HepG2 (cell line): ENCODE data around the gene CSTPP1. TPM values are rescaled to one million over a fixed set of nuclear protein-coding genes. Genes with fewer than 3 reads are reported as not detected.

Source experiments
- AGO2 ChIP-seq: fragments of 200-400 bp; formaldehyde crosslinking; optimal IDR thresholded peaks from 2 replicates; pipeline ENCODE3; 2017; ENCODE audit warnings: mild to moderate bottlenecking, low read depth, low read length, moderate library complexity
- CHCHD3 ChIP-seq: sonication (generic); formaldehyde crosslinking; IDR thresholded peaks from 2 replicates; pipeline ENCODE4 v1.8.0; 2022; ENCODE audit warnings: mild to moderate bottlenecking, missing genetic modification reagents, moderate library complexity
- HNRNPUL1 ChIP-seq: fragments of 200-400 bp; formaldehyde crosslinking; IDR thresholded peaks from 2 replicates; pipeline ENCODE4 v1.6.1; 2017; ENCODE audit warnings: low read depth, mild to moderate bottlenecking, low read length, moderate library complexity
- KDM3A ChIP-seq: IDR thresholded peaks from 2 replicates; pipeline ENCODE4 v1.6.1; 2018; ENCODE audit warnings: low read depth, missing compliant biosample characterization
- MTA1 ChIP-seq: sonication (generic); formaldehyde crosslinking; IDR thresholded peaks from 2 replicates; pipeline ENCODE4 v1.4.0; 2020; ENCODE audit warnings: missing genetic modification reagents, mild to moderate bottlenecking, borderline replicate concordance
- NR1H2 ChIP-seq: sonication (generic); formaldehyde crosslinking; IDR thresholded peaks from 2 replicates; pipeline ENCODE4 v1.8.1; 2022; ENCODE audit warnings: low read depth, missing genetic modification reagents, borderline replicate concordance
- REL ChIP-seq: sonication (generic); formaldehyde crosslinking; conservative IDR thresholded peaks from 2 replicates; pipeline ENCODE4 v1.8.0; 2022; ENCODE audit warnings: mild to moderate bottlenecking, missing genetic modification reagents, moderate library complexity
- SOX13 ChIP-seq, 3 experiments: fragments of 450-650 bp in 1 of 3; sonication (generic) in 1 of 3; formaldehyde crosslinking in 1 of 3; IDR thresholded peaks in 2 of 3; conservative IDR thresholded peaks in 1 of 3; 2 replicates each; pipeline versions ENCODE4 v1.5.0 to v1.6.1; 2016 to 2020; ENCODE audit warnings: antibody characterized with exemption in 1 of 3, mild to moderate bottlenecking in 1 of 3, missing compliant biosample characterization in 1 of 3, missing genetic modification reagents in 1 of 3, moderate library complexity in 1 of 3
- SRF ChIP-seq: IDR thresholded peaks from 2 replicates; pipeline ENCODE4 v1.6.1; 2011; ENCODE audit warnings: mild to moderate bottlenecking, low read depth, low read length, moderate library complexity
- TFE3 ChIP-seq: IDR thresholded peaks from 2 replicates; pipeline ENCODE4 v1.6.1; 2016
- ZFP90 ChIP-seq: sonication (generic); formaldehyde crosslinking; IDR thresholded peaks from 2 replicates; pipeline ENCODE4 v1.8.0; 2022; ENCODE audit warnings: missing genetic modification reagents, mild to moderate bottlenecking, inconsistent platforms, borderline replicate concordance
- ZIK1 ChIP-seq: sonication (generic); formaldehyde crosslinking; IDR thresholded peaks from 2 replicates; pipeline ENCODE4 v1.5.0; 2020; ENCODE audit warnings: mild to moderate bottlenecking, low read depth, missing genetic modification reagents, borderline replicate concordance
- ZMAT5 ChIP-seq: sonication (generic); formaldehyde crosslinking; IDR thresholded peaks from 2 replicates; pipeline ENCODE4 v1.5.0; 2020; ENCODE audit warnings: mild to moderate bottlenecking, low read depth, missing genetic modification reagents, borderline replicate concordance
- ZNF256 ChIP-seq: sonication (generic); formaldehyde crosslinking; conservative IDR thresholded peaks from 2 replicates; pipeline ENCODE4 v1.4.0; 2020; ENCODE audit warnings: missing genetic modification reagents
- ZNF292 ChIP-seq: sonication (generic); formaldehyde crosslinking; IDR thresholded peaks from 2 replicates; pipeline ENCODE4 v1.8.1; 2022; ENCODE audit warnings: mild to moderate bottlenecking, low read depth, missing genetic modification reagents, borderline replicate concordance
- ZNF749 ChIP-seq: sonication (generic); formaldehyde crosslinking; IDR thresholded peaks from 2 replicates; pipeline ENCODE4 v1.8.0; 2022; ENCODE audit warnings: mild to moderate bottlenecking, missing genetic modification reagents, moderate library complexity, borderline replicate concordance
- ZNF772 ChIP-seq: sonication (generic); formaldehyde crosslinking; IDR thresholded peaks from 2 replicates; pipeline ENCODE4 v1.5.0; 2020; ENCODE audit warnings: mild to moderate bottlenecking, missing genetic modification reagents
- ZNF788 ChIP-seq: sonication (generic); formaldehyde crosslinking; IDR thresholded peaks from 2 replicates; pipeline ENCODE4 v1.5.0; 2020; ENCODE audit warnings: mild to moderate bottlenecking, missing genetic modification reagents, borderline replicate concordance
- polyA plus RNA-seq, 8 experiments: library from polyadenylated mRNA; depleted of rRNA in 3 of 8; stranded (reverse) in 7 of 8; unstranded in 1 of 8; fragments of >200 nt; fragmentation: Illumina TruSeq in 4 of 8; extraction: Trizol in 4 of 8; gene quantifications; 2 replicates each; pipeline versions ENCODE4 v1.2.1 to v1.2.3, GENCODE V29; 2011 to 2016; ENCODE audit warnings: low read depth in 4 of 8, missing spikeins in 1 of 8, mixed read lengths in 1 of 8; ENCODE audit not compliant: insufficient read depth in 1 of 8
- total RNA-seq, 5 experiments: library from RNA; depleted of rRNA; stranded (reverse); fragments of >200 nt; fragmentation: Illumina TruSeq; extraction: Trizol; gene quantifications; 2 replicates each; pipeline ENCODE4 v1.2.3, GENCODE V29; 2016; ENCODE audit warnings: low read depth in 1 of 5
- TF ChIP-seq, protein P1 (sequence below): sonication (generic); formaldehyde crosslinking; IDR thresholded peaks from 2 replicates; pipeline ENCODE4 v1.5.1; 2020; ENCODE audit warnings: mild to moderate bottlenecking, missing genetic modification reagents, borderline replicate concordance
- TF ChIP-seq, protein P2 (sequence below): sonication (generic); formaldehyde crosslinking; IDR thresholded peaks from 2 replicates; pipeline ENCODE4 v1.4.0; 2020; ENCODE audit warnings: missing genetic modification reagents, borderline replicate concordance

The CSTPP1 gene
- total and polyA plus RNA-seq, 2 of the 13 experiments (the other 11 are each of a cell fraction or from before 2014, with no cell fraction given): 12.3 to 14.6 TPM

- TF ChIP-seq, protein P1, sequence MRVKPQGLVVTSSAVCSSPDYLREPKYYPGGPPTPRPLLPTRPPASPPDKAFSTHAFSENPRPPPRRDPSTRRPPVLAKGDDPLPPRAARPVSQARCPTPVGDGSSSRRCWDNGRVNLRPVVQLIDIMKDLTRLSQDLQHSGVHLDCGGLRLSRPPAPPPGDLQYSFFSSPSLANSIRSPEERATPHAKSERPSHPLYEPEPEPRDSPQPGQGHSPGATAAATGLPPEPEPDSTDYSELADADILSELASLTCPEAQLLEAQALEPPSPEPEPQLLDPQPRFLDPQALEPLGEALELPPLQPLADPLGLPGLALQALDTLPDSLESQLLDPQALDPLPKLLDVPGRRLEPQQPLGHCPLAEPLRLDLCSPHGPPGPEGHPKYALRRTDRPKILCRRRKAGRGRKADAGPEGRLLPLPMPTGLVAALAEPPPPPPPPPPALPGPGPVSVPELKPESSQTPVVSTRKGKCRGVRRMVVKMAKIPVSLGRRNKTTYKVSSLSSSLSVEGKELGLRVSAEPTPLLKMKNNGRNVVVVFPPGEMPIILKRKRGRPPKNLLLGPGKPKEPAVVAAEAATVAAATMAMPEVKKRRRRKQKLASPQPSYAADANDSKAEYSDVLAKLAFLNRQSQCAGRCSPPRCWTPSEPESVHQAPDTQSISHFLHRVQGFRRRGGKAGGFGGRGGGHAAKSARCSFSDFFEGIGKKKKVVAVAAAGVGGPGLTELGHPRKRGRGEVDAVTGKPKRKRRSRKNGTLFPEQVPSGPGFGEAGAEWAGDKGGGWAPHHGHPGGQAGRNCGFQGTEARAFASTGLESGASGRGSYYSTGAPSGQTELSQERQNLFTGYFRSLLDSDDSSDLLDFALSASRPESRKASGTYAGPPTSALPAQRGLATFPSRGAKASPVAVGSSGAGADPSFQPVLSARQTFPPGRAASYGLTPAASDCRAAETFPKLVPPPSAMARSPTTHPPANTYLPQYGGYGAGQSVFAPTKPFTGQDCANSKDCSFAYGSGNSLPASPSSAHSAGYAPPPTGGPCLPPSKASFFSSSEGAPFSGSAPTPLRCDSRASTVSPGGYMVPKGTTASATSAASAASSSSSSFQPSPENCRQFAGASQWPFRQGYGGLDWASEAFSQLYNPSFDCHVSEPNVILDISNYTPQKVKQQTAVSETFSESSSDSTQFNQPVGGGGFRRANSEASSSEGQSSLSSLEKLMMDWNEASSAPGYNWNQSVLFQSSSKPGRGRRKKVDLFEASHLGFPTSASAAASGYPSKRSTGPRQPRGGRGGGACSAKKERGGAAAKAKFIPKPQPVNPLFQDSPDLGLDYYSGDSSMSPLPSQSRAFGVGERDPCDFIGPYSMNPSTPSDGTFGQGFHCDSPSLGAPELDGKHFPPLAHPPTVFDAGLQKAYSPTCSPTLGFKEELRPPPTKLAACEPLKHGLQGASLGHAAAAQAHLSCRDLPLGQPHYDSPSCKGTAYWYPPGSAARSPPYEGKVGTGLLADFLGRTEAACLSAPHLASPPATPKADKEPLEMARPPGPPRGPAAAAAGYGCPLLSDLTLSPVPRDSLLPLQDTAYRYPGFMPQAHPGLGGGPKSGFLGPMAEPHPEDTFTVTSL (CRISPR knock-in tag): no peak
- TF ChIP-seq ZNF256 (CRISPR knock-in tag) (no peak), ZNF788 (CRISPR knock-in tag) (no peak), REL (CRISPR knock-in tag) (no peak), NR1H2 (CRISPR knock-in tag) (no peak), KDM3A (CRISPR knock-in tag) (no peak), CHCHD3 (CRISPR knock-in tag) (no peak), SOX13 (IDR thresholded peaks at IDR 0.05) (no peak), SOX13 (CRISPR knock-in tag; conservative IDR thresholded peaks at IDR 0.05 in 1 of 2, IDR thresholded peaks at IDR 0.05 in 1 of 2) (no peak), ZNF772 (CRISPR knock-in tag) (peak; percentile 71; the same call in 1 of the 2 replicates), ZIK1 (CRISPR knock-in tag) (no peak; the same call in none of the 2 replicates), ZFP90 (peak; percentile 86; the same call in 1 of the 2 replicates), MTA1 (CRISPR knock-in tag) (0 out of 2 replicates have a peak, but pooled peaks have one; percentile 1), ZNF292 (CRISPR knock-in tag) (0 out of 2 replicates have a peak, but pooled peaks have one; percentile 23), AGO2 (peak; percentile 94), TFE3 (no peak), SRF (no peak), HNRNPUL1 (no peak), ZNF749 (CRISPR knock-in tag) (no peak), ZMAT5 (CRISPR knock-in tag) (no peak)
- TF ChIP-seq, protein P2, sequence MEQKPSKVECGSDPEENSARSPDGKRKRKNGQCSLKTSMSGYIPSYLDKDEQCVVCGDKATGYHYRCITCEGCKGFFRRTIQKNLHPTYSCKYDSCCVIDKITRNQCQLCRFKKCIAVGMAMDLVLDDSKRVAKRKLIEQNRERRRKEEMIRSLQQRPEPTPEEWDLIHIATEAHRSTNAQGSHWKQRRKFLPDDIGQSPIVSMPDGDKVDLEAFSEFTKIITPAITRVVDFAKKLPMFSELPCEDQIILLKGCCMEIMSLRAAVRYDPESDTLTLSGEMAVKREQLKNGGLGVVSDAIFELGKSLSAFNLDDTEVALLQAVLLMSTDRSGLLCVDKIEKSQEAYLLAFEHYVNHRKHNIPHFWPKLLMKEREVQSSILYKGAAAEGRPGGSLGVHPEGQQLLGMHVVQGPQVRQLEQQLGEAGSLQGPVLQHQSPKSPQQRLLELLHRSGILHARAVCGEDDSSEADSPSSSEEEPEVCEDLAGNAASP: no peak
These were observed 249.6 kb downstream of the CSTPP1 start, which contains the start of gene PACSIN3 (continued) for GRCh38 chr11:47186076-47186699.
